ENCODE data around the gene AHRR.

GRCh38 chr5:462051-462481 lies 140.6 kb downstream of the AHRR start:
- TF ChIP-seq EZH2 (IDR thresholded peaks at IDR 0.05; ENCODE audit: low read depth, unreplicated experiment) (no peak), POLR2AphosphoS5 (IDR thresholded peaks at IDR 0.05; ENCODE audit: low read depth) (no peak), REST (IDR thresholded peaks at IDR 0.05; ENCODE audit: unreplicated experiment) (no peak), CTCF (conservative IDR thresholded peaks at IDR 0.05; ENCODE audit: low read depth in 2 of 2) (no peak), EZH2phosphoT487 (IDR thresholded peaks at IDR 0.05; ENCODE audit: unreplicated experiment) (no peak), ETS1 (IDR thresholded peaks at IDR 0.05) (no peak), STAT1 (IDR thresholded peaks at IDR 0.05; ENCODE audit: unreplicated experiment) (no peak), ZNF114 (CRISPR knock-in tag; IDR thresholded peaks at IDR 0.05) (no peak)
